Endothelial cell of umbilical vein (primary cell): ENCODE measurements around the gene NF1. TPM values are rescaled to one million over a fixed set of nuclear protein-coding genes. Genes with fewer than 3 reads are reported as not detected.

ENCODE experiments used
- BruUV-seq: library from RNA; stranded (reverse); fragments of 400-500 nt; replicated peaks from 2 replicates; lab custom pipeline; 2021; lab: Mats Ljungman, UMichigan
- CTCF ChIA-PET: fragments of 300-600, 350-600 bp; sonication (Branson Sonifier 250); formaldehyde crosslinking; loops from one replicate; lab custom pipeline; 2021; ENCODE audit warnings: antibody characterized with exemption, inconsistent platforms; lab: Charles Lee
- POLR2A ChIA-PET: fragments of 300-600, 350-600 bp; sonication (Branson Sonifier 250); formaldehyde crosslinking; loops from one replicate; lab custom pipeline; 2021; ENCODE audit warnings: antibody characterized with exemption, inconsistent platforms; lab: Charles Lee
- DNase-seq: peaks from one replicate; pipeline ENCODE4 v3.0.0-alpha.2; 2011; ENCODE audit warnings: low read depth, low spot score
- FAIRE-seq: peaks from 2 replicates; lab custom pipeline; 2011; peaks lifted over from hg19 to GRCh38; lab: Jason Lieb, UNC
- H2AFZ ChIP-seq: 2 replicates; pipeline ENCODE4 v1.6.0; 2012; ENCODE audit warnings: low read depth, low read length, control low read depth, inconsistent platforms
- H3K27ac ChIP-seq: 2 replicates; pipeline ENCODE4 v1.5.1; 2011; ENCODE audit warnings: low read depth, mild to moderate bottlenecking, control low read depth, low read length, moderate library complexity; ENCODE audit not compliant: insufficient read depth
- H3K27me3 ChIP-seq, 2 experiments: 2 replicates each; pipeline versions ENCODE4 v1.6.0 to v1.6.1; 2011; ENCODE audit warnings: low read length in 2 of 2, mixed read lengths in 1 of 2; ENCODE audit not compliant: control insufficient read depth in 2 of 2, insufficient read depth in 2 of 2
- H3K36me3 ChIP-seq, 2 experiments: 2 replicates in 1 of 2; 3 replicates in 1 of 2; pipeline ENCODE4 v1.5.1; 2011; ENCODE audit warnings: low read length in 2 of 2, mild to moderate bottlenecking in 1 of 2, moderate library complexity in 1 of 2; ENCODE audit not compliant: control insufficient read depth in 2 of 2, insufficient read depth in 2 of 2; ENCODE audit errors: extremely low read depth in 1 of 2
- H3K4me1 ChIP-seq: 3 replicates; pipeline ENCODE4 v1.5.1; 2011; ENCODE audit warnings: mild to moderate bottlenecking, low read length; ENCODE audit not compliant: control insufficient read depth, insufficient read depth; ENCODE audit errors: extremely low read depth
- H3K4me2 ChIP-seq: 2 replicates; pipeline ENCODE4 v1.6.1; 2011; ENCODE audit warnings: low read length, control low read depth, mixed read lengths; ENCODE audit not compliant: insufficient read depth
- H3K4me3 ChIP-seq, 3 experiments: fragments of 200-600 bp in 1 of 3; sonication (generic), shearing (Covaris generic) in 1 of 3; replicated peaks in 1 of 3; 2 replicates each; pipeline ENCODE4 v1.5.1; 2011 to 2016; ENCODE audit warnings: control low read depth in 3 of 3, low read length in 3 of 3, mild to moderate bottlenecking in 2 of 3, inconsistent platforms in 1 of 3, low read depth in 1 of 3, moderate library complexity in 1 of 3; ENCODE audit not compliant: insufficient read depth in 1 of 3
- H3K79me2 ChIP-seq: 2 replicates; pipeline ENCODE4 v1.6.0; 2012; ENCODE audit warnings: low read length, inconsistent platforms; ENCODE audit not compliant: control insufficient read depth, insufficient read depth
- H3K9ac ChIP-seq: replicated peaks from 2 replicates; pipeline ENCODE3; 2011; ENCODE audit warnings: low read length, control low read depth; ENCODE audit not compliant: insufficient read depth; ENCODE audit errors: extremely low read depth
- H3K9me1 ChIP-seq: replicated peaks from 3 replicates; pipeline ENCODE4 v1.6.0; 2011; ENCODE audit warnings: mild to moderate bottlenecking, low read length; ENCODE audit not compliant: control insufficient read depth, insufficient read depth; ENCODE audit errors: extremely low read depth
- H3K9me3 ChIP-seq: replicated peaks from 2 replicates; pipeline ENCODE4 v1.5.1; 2012; ENCODE audit warnings: low read length, inconsistent platforms; ENCODE audit not compliant: control insufficient read depth, insufficient read depth
- H4K20me1 ChIP-seq: replicated peaks from 2 replicates; pipeline ENCODE3; 2011; ENCODE audit warnings: mild to moderate bottlenecking, low read length; ENCODE audit not compliant: control insufficient read depth, insufficient read depth; ENCODE audit errors: extremely low read depth
- EZH2 ChIP-seq: IDR thresholded peaks from 2 replicates; pipeline ENCODE4 v1.6.1; 2012; ENCODE audit warnings: borderline replicate concordance, low read depth, mild to moderate bottlenecking, moderate library complexity, low read length, inconsistent platforms; ENCODE audit not compliant: severe bottlenecking
- FOS ChIP-seq: IDR thresholded peaks from 2 replicates; pipeline ENCODE4 v1.6.1; 2011; ENCODE audit warnings: mild to moderate bottlenecking, low read length, moderate library complexity, borderline replicate concordance; ENCODE audit not compliant: insufficient read depth
- GATA2 ChIP-seq: IDR thresholded peaks from 2 replicates; pipeline ENCODE4 v1.7.0; 2011; ENCODE audit warnings: low read depth, mild to moderate bottlenecking, moderate library complexity, mixed read lengths, low read length; ENCODE audit not compliant: insufficient read length, insufficient read depth
- JUN ChIP-seq: IDR thresholded peaks from 2 replicates; pipeline ENCODE4 v1.6.1; 2011; ENCODE audit warnings: borderline replicate concordance, low read depth; ENCODE audit not compliant: insufficient read length, insufficient read depth
- MYC ChIP-seq: IDR thresholded peaks from one replicate; pipeline ENCODE4 v1.6.1; 2011; ENCODE audit warnings: mild to moderate bottlenecking, low read depth, low read length
- POLR2A ChIP-seq: IDR thresholded peaks from 2 replicates; pipeline ENCODE4 v1.6.1; 2012; ENCODE audit warnings: low read depth, mild to moderate bottlenecking, control low read depth, low read length
- POLR2AphosphoS5 ChIP-seq: IDR thresholded peaks from 2 replicates; pipeline ENCODE4 v1.6.1; 2012; ENCODE audit warnings: low read depth, mild to moderate bottlenecking, control low read depth, low read length, moderate library complexity; ENCODE audit not compliant: insufficient read depth
- dilution Hi-C: fragments of 300-500 bp; cut with MboI; formaldehyde crosslinking; loops from one replicate; pipeline ENCODE4 v1.15.0; 2019; ENCODE audit warnings: low sequenced_read_pairs; ENCODE audit not compliant: extremely low pct_ligation_motif_present
- intact Hi-C: fragments of 100-400 bp; cut with micrococcal nuclease; formaldehyde crosslinking; loops from one replicate; pipeline ENCODE4 v1.10.0; 2022
- polyA plus RNA-seq, 4 experiments: library from polyadenylated mRNA; depleted of rRNA in 3 of 4; stranded (reverse) in 3 of 4; unstranded in 1 of 4; fragments of >200 nt; gene quantifications; 2 replicates each; pipeline versions ENCODE4 v1.2.1 to v1.2.3, GENCODE V29; 2011 to 2012; ENCODE audit warnings: missing spikeins in 1 of 4
- total RNA-seq: library from RNA; stranded (reverse); gene quantifications from 2 replicates; pipeline ENCODE4 v1.2.3, GENCODE V29; 2021
- TF ChIP-seq, protein P1 (sequence below): IDR thresholded peaks from 2 replicates; pipeline ENCODE4 v1.6.1; 2011; ENCODE audit not compliant: insufficient read depth, insufficient read length
- TF ChIP-seq, protein P2 (sequence below), 2 donors: IDR thresholded peaks; 1 replicate in 1 of 2; 2 replicates in 1 of 2; pipeline ENCODE4 v1.5.1; 2011; ENCODE audit warnings: low read length in 2 of 2, mild to moderate bottlenecking in 2 of 2, moderate library complexity in 2 of 2, control low read depth in 1 of 2, inconsistent platforms in 1 of 2, low read depth in 1 of 2; ENCODE audit not compliant: insufficient read depth in 1 of 2; ENCODE audit errors: extremely low read depth in 1 of 2

NF1 gene
- total and polyA plus RNA-seq, 2 donors (not counting 3 experiments of a cell fraction or from before 2014, with no cell fraction given): 13.7 to 42.4 TPM

DNA sequence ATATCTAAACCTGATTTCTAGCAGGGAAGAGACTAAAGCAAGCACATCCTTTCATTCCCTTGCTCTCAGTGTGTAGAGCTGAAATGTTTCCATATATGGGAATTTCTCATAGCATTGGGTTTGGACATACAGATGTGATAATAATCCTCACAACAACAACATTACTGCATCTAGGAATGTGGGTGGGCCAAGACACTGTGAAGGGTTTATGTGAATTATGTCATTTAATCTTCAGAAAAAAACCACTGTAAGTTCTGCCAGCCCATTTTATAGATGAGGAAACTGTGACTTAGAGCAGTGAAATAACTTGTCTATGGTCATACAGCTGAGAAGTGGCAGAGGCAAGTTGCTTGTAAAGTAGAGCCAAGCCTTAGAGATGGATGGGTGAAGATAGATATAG is 197.0 kb downstream of the NF1 start:
- Histone ChIP-seq H3K4me2 (no peak overlapping the region), H3K79me2 (no peaks in the 10 kb centered on the region), H3K9me1 (no peaks in the 10 kb centered on the region), H3K9ac (no peak overlapping the region), H3K27ac (no peak overlapping the region), H3K4me1 (no peaks in the 10 kb centered on the region), H2AFZ (no peak overlapping the region), H3K36me3 (no peaks in the 10 kb centered on the region), H4K20me1 (no peaks in the 10 kb centered on the region), H3K9me3 (no peaks in the 10 kb centered on the region), H3K4me3 (no peak overlapping the region), H3K27me3 (no peaks in the 10 kb centered on the region)
- CTCF ChIA-PET: no interaction called here
- TF ChIP-seq FOS (no peak), EZH2 (no peak), JUN (no peak), GATA2 (no peak), POLR2A (no peak), POLR2AphosphoS5 (no peak), MYC (no peak)
- TF ChIP-seq, protein P1, sequence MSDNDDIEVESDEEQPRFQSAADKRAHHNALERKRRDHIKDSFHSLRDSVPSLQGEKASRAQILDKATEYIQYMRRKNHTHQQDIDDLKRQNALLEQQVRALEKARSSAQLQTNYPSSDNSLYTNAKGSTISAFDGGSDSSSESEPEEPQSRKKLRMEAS: no peak
- TF ChIP-seq, protein P2, sequence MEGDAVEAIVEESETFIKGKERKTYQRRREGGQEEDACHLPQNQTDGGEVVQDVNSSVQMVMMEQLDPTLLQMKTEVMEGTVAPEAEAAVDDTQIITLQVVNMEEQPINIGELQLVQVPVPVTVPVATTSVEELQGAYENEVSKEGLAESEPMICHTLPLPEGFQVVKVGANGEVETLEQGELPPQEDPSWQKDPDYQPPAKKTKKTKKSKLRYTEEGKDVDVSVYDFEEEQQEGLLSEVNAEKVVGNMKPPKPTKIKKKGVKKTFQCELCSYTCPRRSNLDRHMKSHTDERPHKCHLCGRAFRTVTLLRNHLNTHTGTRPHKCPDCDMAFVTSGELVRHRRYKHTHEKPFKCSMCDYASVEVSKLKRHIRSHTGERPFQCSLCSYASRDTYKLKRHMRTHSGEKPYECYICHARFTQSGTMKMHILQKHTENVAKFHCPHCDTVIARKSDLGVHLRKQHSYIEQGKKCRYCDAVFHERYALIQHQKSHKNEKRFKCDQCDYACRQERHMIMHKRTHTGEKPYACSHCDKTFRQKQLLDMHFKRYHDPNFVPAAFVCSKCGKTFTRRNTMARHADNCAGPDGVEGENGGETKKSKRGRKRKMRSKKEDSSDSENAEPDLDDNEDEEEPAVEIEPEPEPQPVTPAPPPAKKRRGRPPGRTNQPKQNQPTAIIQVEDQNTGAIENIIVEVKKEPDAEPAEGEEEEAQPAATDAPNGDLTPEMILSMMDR (IDR thresholded peaks at IDR 0.05; ENCODE audit: extremely low read depth in 1 of 2, insufficient read depth in 1 of 2, low read depth in 1 of 2, low read length in 2 of 2): no peak
- intact Hi-C loops: no loop called here
- FAIRE-seq (no peak), DNase-seq (no peak)
- no TSS peak for BruUV-seq
- POLR2A ChIA-PET: no interaction called here
- dilution Hi-C loops: no loop called here
